Measurements from ENCODE around the gene FBLN7. TPM values are rescaled to one million over a fixed set of nuclear protein-coding genes. Genes with fewer than 3 reads are reported as not detected.

Gene FBLN7
- total and polyA plus RNA-seq, 4 donors = 0.60 to 2.4 (median 1.9) TPM

- 94% methylated on average over 9 of the region's 9 CpGs for WGBS
- no peak for DNase-seq (ENCODE audit: low spot score)
- H3K27me3 ChIP-seq (ENCODE audit: control insufficient read depth in 4 of 4, insufficient read depth in 4 of 4, low read length in 3 of 4) = no peaks in the 10 kb centered on the region
- H3K4me1 ChIP-seq (ENCODE audit: control insufficient read depth in 4 of 4, insufficient read depth in 4 of 4, low read length in 3 of 4) = peaks cover 0 to 4% (median 2%) of the 10 kb centered on the region in 4 donors
- H3K27ac ChIP-seq (ENCODE audit: low read depth in 1 of 2, low read length in 2 of 2) = no peak overlapping the region
- H3K4me3 ChIP-seq (ENCODE audit: low read depth in 1 of 3, low read length in 3 of 3) = no peak overlapping the region
- no peaks in the 10 kb centered on the region for H3K36me3 ChIP-seq (ENCODE audit: control insufficient read depth in 4 of 4, insufficient read depth in 3 of 4, low read depth in 1 of 4, low read length in 3 of 4)
- TF ChIP-seq SP1 (IDR thresholded peaks at IDR 0.05) = no peak
- no peak for TF ChIP-seq RAD21 (IDR thresholded peaks at IDR 0.05)
- TF ChIP-seq MAX (IDR thresholded peaks at IDR 0.05) = no peak
- no peaks in the 10 kb centered on the region for H3K9me3 ChIP-seq (ENCODE audit: control insufficient read depth in 4 of 4, low read length in 3 of 4)
- no peak overlapping the region for H3K9ac ChIP-seq (ENCODE audit: low read depth in 1 of 2, low read length in 2 of 2)
Observed at GRCh38 chr2:112161431-112162145, 23.4 kb downstream of the FBLN7 start.

GRCh38 chr2:112162341-112162740, 24.2 kb downstream of the FBLN7 start:
- 96% methylated on average over 6 of the region's 6 CpGs for WGBS
- H3K27ac ChIP-seq (ENCODE audit: low read depth in 1 of 2, low read length in 2 of 2) = no peak overlapping the region
- H3K4me3 ChIP-seq (ENCODE audit: low read depth in 1 of 3, low read length in 3 of 3) = no peak overlapping the region
- DNase-seq (ENCODE audit: low spot score) = no peak
- H3K9ac ChIP-seq (ENCODE audit: low read depth in 1 of 2, low read length in 2 of 2) = no peak overlapping the region
- H3K4me1 ChIP-seq (ENCODE audit: control insufficient read depth in 4 of 4, insufficient read depth in 4 of 4, low read length in 3 of 4) = peaks cover 0 to 4% (median 2%) of the 10 kb centered on the region in 4 donors
- H3K27me3 ChIP-seq (ENCODE audit: control insufficient read depth in 4 of 4, insufficient read depth in 4 of 4, low read length in 3 of 4) = no peaks in the 10 kb centered on the region
- TF ChIP-seq HNF4A (conservative IDR thresholded peaks at IDR 0.05) = no peak
- no peak for TF ChIP-seq CTCF (IDR thresholded peaks at IDR 0.05; ENCODE audit: low read depth, low read length, missing input control)
- no peak for TF ChIP-seq HNF4G (IDR thresholded peaks at IDR 0.05)
- no peak for TF ChIP-seq JUND (IDR thresholded peaks at IDR 0.05)
- TF ChIP-seq EGR1 (IDR thresholded peaks at IDR 0.05; ENCODE audit: low read depth in 2 of 2) = no peak
- no peak for TF ChIP-seq TAF1 (conservative IDR thresholded peaks at IDR 0.05)
- no peak for TF ChIP-seq MAX (IDR thresholded peaks at IDR 0.05)
- TF ChIP-seq NR2F2 (IDR thresholded peaks at IDR 0.05) = no peak
- TF ChIP-seq ATF3 (IDR thresholded peaks at IDR 0.05) = no peak
- no peak for TF ChIP-seq REST (IDR thresholded peaks at IDR 0.05)
- TF ChIP-seq RXRA (IDR thresholded peaks at IDR 0.05) = no peak
- TF ChIP-seq SP1 (IDR thresholded peaks at IDR 0.05) = no peak
- no peaks in the 10 kb centered on the region for H3K9me3 ChIP-seq (ENCODE audit: control insufficient read depth in 4 of 4, low read length in 3 of 4)
- H3K36me3 ChIP-seq (ENCODE audit: control insufficient read depth in 4 of 4, insufficient read depth in 3 of 4, low read depth in 1 of 4, low read length in 3 of 4) = no peaks in the 10 kb centered on the region
